Tibial nerve (tissue), 4 donors: Measurements from ENCODE around the gene MUC21. TPM values are rescaled to one million over a fixed set of nuclear protein-coding genes. Genes with fewer than 3 reads are reported as not detected.

ENCODE experiments used
- DNase-seq, 2 donors: peaks; one replicate each; pipeline ENCODE4 v3.0.0-alpha.2; 2019; ENCODE audit warnings: low spot score in 2 of 2
- H3K27ac ChIP-seq, 4 donors: fragments of 200-600 bp; sonication (generic) in 3 of 4; one replicate each; pipeline ENCODE4 v1.5.1; 2017 to 2019; ENCODE audit warnings: mild to moderate bottlenecking in 1 of 4
- H3K27me3 ChIP-seq, 2 donors: fragments of 200-600 bp; sonication (generic) in 1 of 2; one replicate each; pipeline versions ENCODE4 v1.5.1 to v1.6.0; 2017 to 2019
- H3K36me3 ChIP-seq, 3 donors: fragments of 200-600 bp; sonication (generic); one replicate each; pipeline ENCODE4 v1.5.1; 2018 to 2019
- H3K4me1 ChIP-seq, 4 donors: fragments of 200-600 bp; sonication (generic) in 3 of 4; one replicate each; pipeline ENCODE4 v1.5.1; 2017 to 2019
- H3K4me3 ChIP-seq, 4 donors: fragments of 200-600 bp; sonication (generic) in 3 of 4; one replicate each; pipeline ENCODE4 v1.5.1; 2017 to 2019; ENCODE audit warnings: mild to moderate bottlenecking in 1 of 4, moderate library complexity in 1 of 4
- H3K9me3 ChIP-seq, 4 donors: fragments of 200-600 bp; sonication (generic) in 3 of 4; one replicate each; pipeline ENCODE4 v1.5.1; 2017 to 2019
- EP300 ChIP-seq, 2 donors: sonication (generic); formaldehyde crosslinking; IDR thresholded peaks; one replicate each; pipeline ENCODE4 v1.6.1; 2017; ENCODE audit warnings: antibody characterized with exemption in 2 of 2, mild to moderate bottlenecking in 1 of 2
- POLR2A ChIP-seq, 2 donors: fragments of 450-650 bp; IDR thresholded peaks; one replicate each; pipeline ENCODE4 v1.6.1; 2017; ENCODE audit warnings: antibody characterized with exemption in 2 of 2, mild to moderate bottlenecking in 2 of 2, moderate library complexity in 2 of 2
- WGBS, 2 donors: methylation state at CpG; one replicate each; pipeline ENCODE4 v1.1.5; 2018; 5-methylcytosine and 5-hydroxymethylcytosine counted together
- total RNA-seq, 4 donors: library from RNA; depleted of rRNA; stranded (reverse); fragments of >200 nt; gene quantifications; one replicate each; pipeline ENCODE4 v1.1.0, GENCODE V29; 2016
- TF ChIP-seq, protein P1 (sequence below), 5 experiments: fragments of 200-600 bp in 3 of 5; fragments of 450-650 bp in 2 of 5; sonication (generic) in 3 of 5; IDR thresholded peaks; one replicate each; pipeline ENCODE4 v1.5.1; 2016 to 2019; ENCODE audit warnings: antibody characterized with exemption in 5 of 5, mild to moderate bottlenecking in 3 of 5, moderate library complexity in 2 of 5

The MUC21 gene
- total RNA-seq, 4 donors from 2014 or later = not detected

GRCh38 chr6:30948811-30949210, 34.7 kb upstream of the MUC21 start:
- Histone ChIP-seq H3K27ac (no peak overlapping the region), H3K9me3 (no peaks in the 10 kb centered on the region), H3K27me3 (no peaks in the 10 kb centered on the region), H3K4me1 (no peaks in the 10 kb centered on the region), H3K4me3 (no peak overlapping the region), H3K36me3 (no peaks in the 10 kb centered on the region)
- TF ChIP-seq, protein P1, sequence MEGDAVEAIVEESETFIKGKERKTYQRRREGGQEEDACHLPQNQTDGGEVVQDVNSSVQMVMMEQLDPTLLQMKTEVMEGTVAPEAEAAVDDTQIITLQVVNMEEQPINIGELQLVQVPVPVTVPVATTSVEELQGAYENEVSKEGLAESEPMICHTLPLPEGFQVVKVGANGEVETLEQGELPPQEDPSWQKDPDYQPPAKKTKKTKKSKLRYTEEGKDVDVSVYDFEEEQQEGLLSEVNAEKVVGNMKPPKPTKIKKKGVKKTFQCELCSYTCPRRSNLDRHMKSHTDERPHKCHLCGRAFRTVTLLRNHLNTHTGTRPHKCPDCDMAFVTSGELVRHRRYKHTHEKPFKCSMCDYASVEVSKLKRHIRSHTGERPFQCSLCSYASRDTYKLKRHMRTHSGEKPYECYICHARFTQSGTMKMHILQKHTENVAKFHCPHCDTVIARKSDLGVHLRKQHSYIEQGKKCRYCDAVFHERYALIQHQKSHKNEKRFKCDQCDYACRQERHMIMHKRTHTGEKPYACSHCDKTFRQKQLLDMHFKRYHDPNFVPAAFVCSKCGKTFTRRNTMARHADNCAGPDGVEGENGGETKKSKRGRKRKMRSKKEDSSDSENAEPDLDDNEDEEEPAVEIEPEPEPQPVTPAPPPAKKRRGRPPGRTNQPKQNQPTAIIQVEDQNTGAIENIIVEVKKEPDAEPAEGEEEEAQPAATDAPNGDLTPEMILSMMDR (IDR thresholded peaks at IDR 0.05) = no peak
- TF ChIP-seq POLR2A (IDR thresholded peaks at IDR 0.05) (no peak), EP300 (IDR thresholded peaks at IDR 0.05) (no peak)
- 93 to 96% methylated on average over 6 of the region's 6 CpGs for WGBS, 2 donors
- no peak for DNase-seq

GRCh38 chr6:30951907-30952469, 31.5 kb upstream of the MUC21 start:
- DNase-seq = no peak
- H3K9me3 ChIP-seq = no peaks in the 10 kb centered on the region
- H3K36me3 ChIP-seq = no peaks in the 10 kb centered on the region
- TF ChIP-seq, protein P1 (IDR thresholded peaks at IDR 0.05) = no peak
- TF ChIP-seq POLR2A (IDR thresholded peaks at IDR 0.05) (no peak), EP300 (IDR thresholded peaks at IDR 0.05) (no peak)
- no peaks in the 10 kb centered on the region for H3K27me3 ChIP-seq
- peaks cover 0 to 17% (median 5%) of the 10 kb centered on the region in 4 donors for H3K4me1 ChIP-seq
- H3K27ac ChIP-seq = no peak overlapping the region
- 87% methylated on average over 5 of the region's 5 CpGs for WGBS, 2 donors
- H3K4me3 ChIP-seq = no peak overlapping the region

GRCh38 chr6:30954631-30955366, 28.7 kb upstream of the MUC21 start:
- no peak for DNase-seq
- 61 to 62% methylated on average over 9 of the region's 9 CpGs for WGBS, 2 donors
- Histone ChIP-seq H3K9me3 (no peaks in the 10 kb centered on the region), H3K4me1 (peaks cover 0 to 17% (median 5%) of the 10 kb centered on the region in 4 donors), H3K36me3 (no peaks in the 10 kb centered on the region), H3K4me3 (peak overlapping the region; percentile 31 to 60 (median 42)), H3K27ac (peak overlapping the region in 2 of 4 donors; percentile 6 to 63), H3K27me3 (no peaks in the 10 kb centered on the region)
- TF ChIP-seq, protein P1 (IDR thresholded peaks at IDR 0.05) = no peak
- TF ChIP-seq POLR2A (IDR thresholded peaks at IDR 0.05) (no peak), EP300 (IDR thresholded peaks at IDR 0.05) (no peak)

- no peaks in the 10 kb centered on the region for H3K36me3 ChIP-seq
- 5 to 15% methylated on average over 30 to 46 of the region's 46 CpGs for WGBS, 2 donors
- peak overlapping the region; percentile 31 to 60 (median 42) for H3K4me3 ChIP-seq
- H3K4me1 ChIP-seq = peaks cover 0 to 17% (median 5%) of the 10 kb centered on the region in 4 donors
- DNase-seq = no peak
- H3K27me3 ChIP-seq = no peaks in the 10 kb centered on the region
- H3K9me3 ChIP-seq = no peaks in the 10 kb centered on the region
- peak overlapping the region in 3 of 4 donors; percentile 6 to 63 (median 17) for H3K27ac ChIP-seq
- TF ChIP-seq, protein P1 (IDR thresholded peaks at IDR 0.05) = no peak
Measured at GRCh38 chr6:30955367-30956042, 28.0 kb upstream of the MUC21 start.

GRCh38 chr6:30957716-30958115, 25.8 kb upstream of the MUC21 start:
- H3K4me3 ChIP-seq = no peak overlapping the region
- no peaks in the 10 kb centered on the region for H3K9me3 ChIP-seq
- H3K27me3 ChIP-seq = no peaks in the 10 kb centered on the region
- no peak overlapping the region for H3K27ac ChIP-seq
- 69 to 76% methylated on average over 2 of the region's 2 CpGs for WGBS, 2 donors
- no peak for DNase-seq
- no peaks in the 10 kb centered on the region for H3K36me3 ChIP-seq
- TF ChIP-seq POLR2A (IDR thresholded peaks at IDR 0.05) (no peak), EP300 (IDR thresholded peaks at IDR 0.05) (no peak)
- TF ChIP-seq, protein P1 (IDR thresholded peaks at IDR 0.05) = no peak
- peaks cover 0 to 17% (median 5%) of the 10 kb centered on the region in 4 donors for H3K4me1 ChIP-seq
